DND-41 (cell line): ENCODE measurements around the gene LRIT1.

Experiments
- CTCF ChIP-seq: IDR thresholded peaks from 2 replicates; pipeline ENCODE4 v1.5.1; 2012; ENCODE audit warnings: borderline replicate concordance, low read length, moderate library complexity, mild to moderate bottlenecking; ENCODE audit not compliant: poor library complexity, severe bottlenecking; ENCODE audit errors: extremely low read depth
- EZH2 ChIP-seq: IDR thresholded peaks from 3 replicates; pipeline ENCODE4 v1.6.1; 2012; ENCODE audit warnings: borderline replicate concordance, low read depth, mild to moderate bottlenecking, moderate library complexity, low read length, inconsistent platforms; ENCODE audit not compliant: severe bottlenecking

- no peak for TF ChIP-seq CTCF
- no peak for TF ChIP-seq EZH2
Measured at GRCh38 chr10:84204610-84205009, 36.7 kb downstream of the LRIT1 start.
